ENCODE data around the gene PAXX.

GRCh38 chr9:137015976-137016375 is 23.8 kb downstream of the PAXX start:
- TF ChIP-seq, protein P1, sequence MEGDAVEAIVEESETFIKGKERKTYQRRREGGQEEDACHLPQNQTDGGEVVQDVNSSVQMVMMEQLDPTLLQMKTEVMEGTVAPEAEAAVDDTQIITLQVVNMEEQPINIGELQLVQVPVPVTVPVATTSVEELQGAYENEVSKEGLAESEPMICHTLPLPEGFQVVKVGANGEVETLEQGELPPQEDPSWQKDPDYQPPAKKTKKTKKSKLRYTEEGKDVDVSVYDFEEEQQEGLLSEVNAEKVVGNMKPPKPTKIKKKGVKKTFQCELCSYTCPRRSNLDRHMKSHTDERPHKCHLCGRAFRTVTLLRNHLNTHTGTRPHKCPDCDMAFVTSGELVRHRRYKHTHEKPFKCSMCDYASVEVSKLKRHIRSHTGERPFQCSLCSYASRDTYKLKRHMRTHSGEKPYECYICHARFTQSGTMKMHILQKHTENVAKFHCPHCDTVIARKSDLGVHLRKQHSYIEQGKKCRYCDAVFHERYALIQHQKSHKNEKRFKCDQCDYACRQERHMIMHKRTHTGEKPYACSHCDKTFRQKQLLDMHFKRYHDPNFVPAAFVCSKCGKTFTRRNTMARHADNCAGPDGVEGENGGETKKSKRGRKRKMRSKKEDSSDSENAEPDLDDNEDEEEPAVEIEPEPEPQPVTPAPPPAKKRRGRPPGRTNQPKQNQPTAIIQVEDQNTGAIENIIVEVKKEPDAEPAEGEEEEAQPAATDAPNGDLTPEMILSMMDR (conservative IDR thresholded peaks at IDR 0.05 in 1 of 2, IDR thresholded peaks at IDR 0.05 in 1 of 2; ENCODE audit: low read depth in 1 of 2, low read length in 2 of 2) = no peak
- no peak for TF ChIP-seq EZH2 (IDR thresholded peaks at IDR 0.05; ENCODE audit: low read length, missing control alignments)
